ENCODE data around the gene ZNF747.

Gene ZNF747

DNA sequence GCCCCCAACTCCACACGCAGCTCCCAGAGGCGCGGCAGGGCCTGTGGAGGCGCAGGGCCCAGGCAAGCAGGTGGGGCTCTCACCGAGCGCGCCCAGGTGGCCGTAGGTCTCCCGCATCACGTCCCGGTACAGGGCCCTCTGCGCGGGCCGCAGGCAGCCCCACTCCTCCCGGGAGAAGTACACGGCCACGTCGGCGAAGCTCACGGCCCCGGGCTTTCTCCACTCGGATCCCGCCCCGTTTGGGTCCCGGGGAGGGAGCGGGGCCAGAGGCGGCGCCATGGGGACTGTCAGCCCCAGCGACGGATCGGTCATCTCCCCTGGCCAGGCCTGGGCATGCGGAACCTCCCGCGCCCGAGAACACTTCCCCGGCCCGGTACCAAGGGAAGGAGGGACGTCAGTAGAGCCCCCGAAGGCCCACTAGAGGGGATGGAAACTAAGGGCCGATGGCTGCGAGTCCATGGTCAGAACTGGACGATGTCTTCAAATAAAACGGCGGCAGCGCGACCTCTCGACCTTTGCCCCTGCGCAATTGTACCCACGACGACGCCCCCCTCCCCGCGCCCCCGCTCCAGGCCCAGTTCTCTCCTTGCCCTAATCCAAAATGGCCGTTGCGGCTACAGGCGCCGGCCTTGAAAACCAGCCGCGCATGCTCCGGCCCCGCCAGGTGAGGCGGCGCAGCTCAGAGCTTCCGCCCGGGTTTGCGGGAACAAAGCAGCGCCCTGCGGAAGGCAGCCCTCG, at the start of gene ZNF747:
Gene ZNF747 (minus strand): TSS at position 491 of the 738 bp plus-strand sequence. CDS start 179 bp downstream, at position 312.
- peak; percentile 54 for DNase-seq

- DNase-seq, result no peak
Measured at GRCh38 chr16:30582611-30583340, 48.1 kb upstream of the ZNF747 start.

- no peak for DNase-seq
Measured at GRCh38 chr16:30581457-30581856, 46.8 kb upstream of the ZNF747 start.

DNA sequence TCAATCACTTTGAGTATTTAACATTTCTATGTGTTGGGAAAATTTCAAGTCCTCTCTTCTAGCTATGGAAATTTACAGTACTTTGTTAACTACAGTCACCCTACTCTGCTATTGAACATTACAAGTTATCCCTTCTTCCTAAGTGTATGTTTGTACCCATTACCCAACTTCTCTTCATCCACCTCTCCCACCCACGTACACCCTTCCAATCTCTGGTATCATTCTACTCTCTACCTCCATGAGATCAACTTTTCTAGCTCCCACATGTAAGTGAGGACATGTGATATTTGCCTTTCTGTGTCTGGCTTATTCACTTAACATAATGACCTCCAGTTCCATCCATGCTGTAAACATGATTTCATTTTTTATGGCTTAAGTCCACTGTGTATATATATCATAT, 40.0 kb upstream of the ZNF747 start:
- DNase-seq, result no peak

GRCh38 chr16:30571445-30572322, 37.0 kb upstream of the ZNF747 start, which contains the start of gene ZNF688:
ZNF688 (minus strand) TSS chr16:30571714; CDS start chr16:30571629, 85 bp downstream.
- DNase-seq, result peak; percentile 91

- DNase-seq, result no peak
Measured at GRCh38 chr16:30570636-30571444, 36.2 kb upstream of the ZNF747 start.

GRCh38 chr16:30569746-30570635, 35.3 kb upstream of the ZNF747 start:
- DNase-seq, result no peak

DNA sequence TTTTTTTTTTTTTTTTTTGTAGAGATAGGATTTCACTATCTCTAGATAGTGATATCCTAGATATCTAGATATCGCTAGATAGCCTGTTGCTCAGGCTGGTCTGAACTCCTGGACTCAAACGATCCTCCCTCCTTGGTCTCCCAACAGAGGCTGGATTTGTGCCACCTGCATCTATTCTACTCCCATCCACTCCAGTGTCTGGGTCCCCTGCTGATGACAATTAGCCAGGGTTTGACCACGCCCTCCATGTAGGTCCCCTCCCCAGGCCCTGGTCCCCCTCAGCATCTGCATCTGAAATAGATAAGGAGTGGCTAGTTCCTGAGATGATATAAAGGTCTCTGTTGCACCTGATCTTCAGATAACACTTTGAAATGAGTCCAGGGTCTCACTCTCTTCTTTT, 34.6 kb upstream of the ZNF747 start:
- DNase-seq, result no peak

- DNase-seq, result no peak
Measured at GRCh38 chr16:30567991-30568638, 33.5 kb upstream of the ZNF747 start.

DNA sequence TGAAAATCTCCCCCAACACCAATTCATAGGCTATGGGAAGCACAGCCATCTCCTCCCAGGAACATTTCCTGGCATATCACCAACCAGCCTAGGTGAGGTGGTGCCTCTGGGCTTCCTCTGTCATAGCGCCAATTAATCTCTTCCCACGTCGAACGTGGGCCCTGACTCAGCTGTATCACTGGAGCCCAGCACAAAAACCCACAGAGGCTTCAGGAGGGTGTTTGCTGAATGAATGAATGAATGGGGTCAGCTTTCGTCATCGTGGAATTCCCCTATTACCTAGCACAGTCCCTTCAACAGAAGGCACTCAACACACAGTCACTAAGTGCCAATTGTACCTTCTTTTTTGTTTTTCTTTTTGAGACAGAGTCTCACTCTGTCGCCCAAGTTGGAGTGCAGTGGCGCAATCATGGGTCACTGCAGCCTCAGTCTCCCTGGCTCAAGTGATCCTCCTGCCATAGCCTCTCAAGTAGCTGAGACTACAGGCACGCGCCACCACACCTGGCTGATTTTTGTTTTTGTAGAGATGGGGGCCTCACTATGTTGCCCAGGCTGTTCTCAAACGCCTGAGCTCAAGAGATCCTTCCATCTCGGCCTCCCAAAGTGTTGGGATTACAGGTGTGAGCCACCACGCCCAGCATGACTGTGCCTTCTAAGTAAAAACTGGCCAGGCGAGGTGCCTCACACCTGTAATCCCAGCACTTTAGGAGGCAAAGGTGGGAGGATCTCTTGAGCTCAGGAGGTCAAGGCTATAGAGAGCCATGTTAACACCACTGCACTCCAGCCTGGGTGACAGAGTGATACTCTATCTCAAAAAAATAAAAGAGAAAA, 32.7 kb upstream of the ZNF747 start:
- DNase-seq, result no peak

DNA sequence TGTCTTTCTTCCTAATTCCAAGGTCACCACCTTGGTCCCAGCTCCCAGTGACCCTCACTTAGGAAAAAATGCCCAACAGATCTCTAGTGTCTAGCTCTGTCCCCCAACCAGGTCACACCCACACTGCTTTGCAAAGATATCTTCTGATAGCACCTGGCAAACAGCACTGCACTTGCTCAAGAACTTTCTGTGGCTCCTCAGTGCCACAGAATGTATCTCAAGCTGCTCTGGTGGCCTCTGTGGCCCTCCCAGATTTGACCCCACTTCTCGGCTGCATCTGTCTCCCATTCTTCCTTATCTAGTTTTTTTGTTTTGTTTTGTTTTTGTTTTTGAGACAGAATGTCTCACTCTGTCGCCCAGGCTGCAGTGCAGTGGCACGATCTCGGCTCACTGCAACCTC, 31.9 kb upstream of the ZNF747 start:
- no peak for DNase-seq

DNA sequence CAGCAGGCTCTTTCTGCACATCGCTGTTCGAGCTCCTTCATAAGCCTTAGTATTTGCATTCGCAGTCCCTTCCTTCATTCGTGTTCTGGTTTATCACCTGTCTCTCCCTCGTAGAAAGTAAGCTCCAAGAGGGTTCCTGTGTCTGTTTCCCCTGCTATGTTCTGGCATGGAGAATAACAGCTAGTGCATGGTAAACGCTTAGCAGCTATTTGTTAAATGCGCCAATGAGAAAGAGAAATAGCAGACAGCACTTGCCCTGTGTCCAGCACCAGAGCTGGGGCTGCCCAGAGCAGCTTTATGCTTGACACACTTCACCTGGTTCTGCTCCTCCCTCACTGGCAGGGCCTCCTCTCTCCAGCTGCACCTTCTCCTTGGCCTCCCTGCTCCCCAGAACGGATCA, 31.3 kb upstream of the ZNF747 start:
- no peak for DNase-seq

GRCh38 chr16:30565526-30565925, 30.9 kb upstream of the ZNF747 start:
- DNase-seq, result no peak

GRCh38 chr16:30562021-30562420, 27.4 kb upstream of the ZNF747 start:
- DNase-seq, result no peak

DNA sequence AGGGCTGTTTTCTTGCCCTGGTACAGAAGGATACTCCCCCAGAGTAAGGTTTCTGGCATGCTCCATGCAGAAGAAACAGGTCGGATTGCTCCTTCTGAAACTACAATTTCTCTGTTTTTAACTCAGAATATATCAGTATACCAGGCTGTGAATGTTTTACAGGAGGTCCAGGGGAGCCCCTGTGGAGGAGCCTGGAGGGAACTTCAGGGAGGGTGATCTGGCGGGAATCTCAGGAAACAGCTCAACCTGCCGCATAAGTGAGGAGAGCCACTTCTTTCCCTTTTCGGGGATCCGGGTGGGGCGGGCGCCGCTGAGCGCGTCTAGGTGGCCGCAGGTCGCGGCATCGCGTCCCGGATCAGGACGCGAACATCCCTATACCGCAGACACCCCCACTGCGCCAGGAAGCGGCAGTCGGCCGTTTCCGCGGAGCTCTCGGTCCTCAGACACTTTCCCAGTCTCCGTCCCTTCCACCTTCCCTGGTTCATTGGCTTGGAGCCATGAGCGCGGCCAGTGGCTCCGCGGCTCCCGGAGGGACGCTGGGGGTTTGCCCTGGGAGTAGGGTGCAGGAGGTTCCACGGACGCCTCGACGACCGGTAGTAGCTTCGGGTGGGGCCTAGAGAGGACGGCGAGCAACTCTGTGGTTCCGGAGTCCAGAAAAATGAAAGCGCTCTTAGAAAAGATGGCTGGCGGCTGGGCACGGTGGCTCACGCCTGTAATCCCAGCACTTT, 26.6 kb upstream of the ZNF747 start:
- DNase-seq, result no peak

GRCh38 chr16:30559690-30560089, 25.0 kb upstream of the ZNF747 start:
- no peak for DNase-seq

DNA sequence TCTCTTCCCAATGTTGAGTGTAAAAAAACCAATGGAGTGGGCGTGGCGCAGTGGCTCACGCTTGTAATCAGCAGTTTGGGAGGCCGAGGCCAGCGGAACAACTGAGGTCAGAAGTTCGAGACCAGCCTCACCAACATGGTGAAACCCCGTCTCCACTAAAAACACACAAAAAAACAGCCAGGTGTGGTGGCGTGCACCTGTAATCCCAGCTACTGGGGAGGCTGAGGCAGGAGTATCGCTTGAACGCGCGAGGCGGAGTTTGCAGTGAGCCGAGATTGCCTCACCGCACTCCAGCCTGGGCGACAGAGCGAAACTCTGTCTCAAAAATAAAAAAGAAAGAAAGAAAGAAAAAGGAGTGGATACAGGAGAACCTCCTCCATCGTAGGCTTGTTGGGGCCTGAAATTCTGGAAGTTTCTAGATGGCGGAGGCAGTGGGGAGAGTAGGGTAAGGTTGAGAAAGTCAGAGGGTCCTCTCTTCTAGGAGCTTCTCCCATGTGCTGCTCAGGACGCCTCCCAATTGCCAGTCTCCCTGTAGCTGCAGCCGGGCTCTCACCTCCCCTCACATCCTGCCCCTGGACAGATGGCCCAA, 24.2 kb upstream of the ZNF747 start:
- DNase-seq, result no peak

DNA sequence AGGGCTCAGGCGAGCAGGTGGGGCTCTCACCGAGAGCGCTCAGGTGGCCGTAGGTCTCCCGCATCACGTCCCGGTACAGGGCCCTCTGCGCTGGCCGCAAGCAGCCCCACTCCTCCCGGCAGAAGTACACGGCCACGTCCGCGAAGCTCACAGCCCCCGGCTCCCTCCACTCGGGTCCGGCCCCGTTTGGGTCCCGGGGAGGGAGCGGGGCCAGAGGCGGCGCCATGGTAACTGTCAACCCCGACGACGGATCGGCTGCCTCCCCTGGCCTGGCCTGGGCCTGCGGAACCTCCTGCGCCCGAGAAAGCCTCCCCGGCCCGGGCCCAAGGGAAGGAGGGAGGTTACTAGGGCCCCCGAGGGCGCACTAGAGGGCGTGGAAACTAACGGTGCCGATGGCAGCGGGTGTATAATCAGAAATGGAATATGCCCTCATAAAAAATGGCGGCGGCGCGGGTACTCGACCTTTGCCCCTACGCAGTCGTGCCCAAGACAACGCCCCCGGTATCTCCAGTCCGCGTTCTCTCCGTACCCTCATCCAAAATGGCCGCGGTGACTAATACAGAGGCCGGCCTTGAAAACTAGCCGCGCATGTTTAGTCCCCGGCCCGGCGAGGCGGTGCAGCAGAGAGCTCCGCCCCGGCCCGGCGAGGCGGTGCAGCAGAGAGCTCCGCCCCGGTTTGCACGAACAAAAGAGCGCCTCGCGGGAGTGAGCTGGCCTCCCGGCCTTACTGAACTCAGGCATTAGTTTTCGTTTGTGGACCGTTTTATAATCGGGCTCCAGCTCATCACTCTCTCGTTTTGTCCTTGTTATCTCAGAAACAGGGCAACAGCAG, 23.5 kb upstream of the ZNF747 start, which contains the start of gene ZNF764:
Gene ZNF764 (minus strand): TSS at position 418 of the 832 bp plus-strand sequence. CDS start 192 bp downstream, at position 226.
- peak; percentile 86 for DNase-seq

All from NCI-H1694 treated with DMSO at 0.1 percent for 48 hours (cell line).